Ovary (tissue), 3 donors: ENCODE measurements around the gene ZC3H7B.

Source experiments
- CTCF ChIP-seq, 3 donors: fragments of 450-650 bp in 2 of 3; fragments of 200-600 bp in 1 of 3; IDR thresholded peaks; one replicate each; pipeline versions ENCODE4 v1.5.1 to v1.8.0; 2016 to 2022; ENCODE audit warnings: antibody characterized with exemption in 3 of 3, mild to moderate bottlenecking in 1 of 3
- EP300 ChIP-seq: sonication (generic); formaldehyde crosslinking; IDR thresholded peaks from one replicate; pipeline ENCODE4 v1.6.1; 2017; ENCODE audit warnings: antibody characterized with exemption
- POLR2A ChIP-seq: fragments of 450-650 bp; IDR thresholded peaks from one replicate; pipeline ENCODE4 v1.6.1; 2017; ENCODE audit warnings: antibody characterized with exemption, mild to moderate bottlenecking, moderate library complexity
- donor health status: DM: no; HTN: no; CAD: no.

GRCh38 chr22:41296826-41297667, 4.3 kb upstream of the ZC3H7B start:
- TF ChIP-seq CTCF (IDR thresholded peaks at IDR 0.05) (no peak), POLR2A (no peak), EP300 (no peak)
